Activated T-helper 1 cell treated with Interleukin-2 at 50 U/mL for 16 hours (primary cell): ENCODE measurements around the gene B4GAT1.
"Not testable (repeated sequence)": the region's sequence is repeated elsewhere in the genome, so short reads cannot be mapped to it uniquely, and the experiment has no call there.

ENCODE experiments used
- DNase-seq: peaks from one replicate; pipeline ENCODE4 v3.0.0-alpha.2; 2020; ENCODE audit warnings: low read depth

B4GAT1 gene

GRCh38 chr11:66322732-66323427 lies 24.5 kb downstream of the B4GAT1 start:
- no peak for DNase-seq

GRCh38 chr11:66321606-66322005 lies 25.8 kb downstream of the B4GAT1 start:
- no peak for DNase-seq

- not testable (repeated sequence) for DNase-seq
These were observed 26.7 kb downstream of the B4GAT1 start for GRCh38 chr11:66320748-66321147.

GRCh38 chr11:66320289-66320688 lies 27.1 kb downstream of the B4GAT1 start:
- DNase-seq = not testable (repeated sequence)

GRCh38 chr11:66318600-66318970 lies 28.8 kb downstream of the B4GAT1 start:
- DNase-seq = no peak

- peak; percentile 29 for DNase-seq
These were observed 29.5 kb downstream of the B4GAT1 start for GRCh38 chr11:66317723-66318599.

- DNase-seq = no peak
These were observed 30.1 kb downstream of the B4GAT1 start for GRCh38 chr11:66317322-66317722.

GRCh38 chr11:66316849-66317251 lies 30.6 kb downstream of the B4GAT1 start, which contains the start of gene CD248:
Gene CD248 (minus strand): TSS chr11:66317044. CDS start chr11:66317027, 17 bp downstream.
- DNase-seq = no peak

- DNase-seq = no peak
These were observed 31.3 kb downstream of the B4GAT1 start for GRCh38 chr11:66315921-66316811.

- DNase-seq = no peak
These were observed 31.9 kb downstream of the B4GAT1 start for GRCh38 chr11:66315498-66315885.

- no peak for DNase-seq
These were observed 32.6 kb downstream of the B4GAT1 start for GRCh38 chr11:66314561-66315497.

GRCh38 chr11:66314186-66314501 lies 33.3 kb downstream of the B4GAT1 start:
- no peak for DNase-seq

GRCh38 chr11:66313321-66314185 lies 33.9 kb downstream of the B4GAT1 start:
- DNase-seq = no peak

GRCh38 chr11:66312549-66313320 lies 34.7 kb downstream of the B4GAT1 start:
- peak; percentile 93 for DNase-seq

- DNase-seq = peak; percentile 99
These were observed 35.4 kb downstream of the B4GAT1 start for GRCh38 chr11:66311965-66312548.

- no peak for DNase-seq
These were observed 35.9 kb downstream of the B4GAT1 start for GRCh38 chr11:66311470-66311964.

GRCh38 chr11:66310803-66311440 lies 36.5 kb downstream of the B4GAT1 start:
- DNase-seq = not testable (repeated sequence)

GRCh38 chr11:66310324-66310723 lies 37.1 kb downstream of the B4GAT1 start:
- no peak for DNase-seq
